Glomerular visceral epithelial cell (primary cell): ENCODE results near the gene ESPL1.

Experiments
- DNase-seq: peaks from one replicate; pipeline ENCODE4 v3.0.0-alpha.2; 2016; ENCODE audit errors: extremely low spot score

The ESPL1 gene

GRCh38 chr12:53231671-53231920, 36.5 kb upstream of the ESPL1 start:
- DNase-seq, result no peak

- DNase-seq, result peak; percentile 83
Observed at GRCh38 chr12:53231921-53232645, 36.0 kb upstream of the ESPL1 start, which contains the start of gene RARG. TSS of gene RARG (minus strand) at chr12:53232209. CDS start at chr12:53227545, 4,664 bp downstream.

- DNase-seq, result no peak
Observed at GRCh38 chr12:53232646-53233461, 35.2 kb upstream of the ESPL1 start.

GRCh38 chr12:53233671-53234121, 34.4 kb upstream of the ESPL1 start:
- no peak for DNase-seq

GRCh38 chr12:53234271-53234914, 33.7 kb upstream of the ESPL1 start:
- DNase-seq, result no peak

- DNase-seq, result no peak
Observed at GRCh38 chr12:53235164-53235563, 32.9 kb upstream of the ESPL1 start.

GRCh38 chr12:53235742-53236442, 32.2 kb upstream of the ESPL1 start:
- no peak for DNase-seq

- no peak for DNase-seq
Observed at GRCh38 chr12:53236443-53237111, 31.5 kb upstream of the ESPL1 start.

GRCh38 chr12:53239643-53240258, 28.3 kb upstream of the ESPL1 start:
- DNase-seq, result no peak

- DNase-seq, result no peak
Observed at GRCh38 chr12:53241623-53242412, 26.3 kb upstream of the ESPL1 start.

- DNase-seq, result no peak
Observed at GRCh38 chr12:53244337-53244736, 23.8 kb upstream of the ESPL1 start.

GRCh38 chr12:53245286-53245685, 22.8 kb upstream of the ESPL1 start:
- DNase-seq, result no peak

GRCh38 chr12:53251477-53252348, 16.4 kb upstream of the ESPL1 start:
- DNase-seq, result peak; percentile 82

- DNase-seq, result peak; percentile 12
Observed at GRCh38 chr12:53252349-53252916, 15.7 kb upstream of the ESPL1 start.

- no peak for DNase-seq
Observed at GRCh38 chr12:53253298-53253697, 14.8 kb upstream of the ESPL1 start.

GRCh38 chr12:53254816-53255545, 13.1 kb upstream of the ESPL1 start:
- DNase-seq, result no peak

GRCh38 chr12:53255996-53256395, 12.1 kb upstream of the ESPL1 start:
- DNase-seq, result no peak
